Transverse colon (tissue), 4 donors: ENCODE measurements around the gene HDAC3. TPM values are rescaled to one million over a fixed set of nuclear protein-coding genes. Genes with fewer than 3 reads are reported as not detected.
A peak's percentile ranks its signal among the peaks of the same experiment; 100 is the strongest.

Experiments used
- DNase-seq: peaks from one replicate; pipeline ENCODE4 v3.0.0-alpha.2; 2019
- H3K27ac ChIP-seq, 4 donors: fragments of 200-600 bp; sonication (generic); 2 replicates each; pipeline ENCODE4 v1.5.1; 2016 to 2018; ENCODE audit warnings: inconsistent platforms in 4 of 4
- H3K27me3 ChIP-seq: fragments of 200-600 bp; sonication (generic); 2 replicates; pipeline ENCODE4 v1.5.1; 2017; ENCODE audit warnings: inconsistent platforms
- H3K36me3 ChIP-seq, 4 donors: fragments of 200-600 bp; sonication (generic); 2 replicates each; pipeline ENCODE4 v1.5.1; 2017 to 2019; ENCODE audit warnings: inconsistent platforms in 4 of 4
- H3K4me1 ChIP-seq, 4 donors: fragments of 200-600 bp; sonication (generic); 2 replicates each; pipeline ENCODE4 v1.5.1; 2017 to 2020; ENCODE audit warnings: inconsistent platforms in 4 of 4
- H3K4me3 ChIP-seq, 4 donors: fragments of 200-600 bp; sonication (generic); 1 replicate in 1 of 4; 2 replicates in 3 of 4; pipeline versions ENCODE4 v1.5.1 to v1.6.1; 2017 to 2019; ENCODE audit warnings: inconsistent platforms in 4 of 4
- H3K9me3 ChIP-seq, 2 donors: fragments of 200-600 bp; sonication (generic); 2 replicates each; pipeline ENCODE4 v1.5.1; 2017 to 2019; ENCODE audit warnings: inconsistent platforms in 2 of 2
- EP300 ChIP-seq: sonication (generic); formaldehyde crosslinking; IDR thresholded peaks from one replicate; pipeline ENCODE4 v1.6.1; 2017; ENCODE audit warnings: antibody characterized with exemption, low read depth
- POLR2A ChIP-seq: fragments of 450-650 bp; IDR thresholded peaks from one replicate; pipeline ENCODE4 v1.6.1; 2016; ENCODE audit warnings: antibody characterized with exemption, mild to moderate bottlenecking, moderate library complexity
- POLR2AphosphoS5 ChIP-seq, 3 donors: sonication (generic); formaldehyde crosslinking; IDR thresholded peaks; one replicate each; pipeline ENCODE4 v1.6.1; 2016; ENCODE audit warnings: antibody characterized with exemption in 3 of 3
- WGBS, 2 donors: methylation state at CpG; one replicate each; pipeline ENCODE4 v1.1.5; 2018; ENCODE audit warnings: low coverage in 1 of 2; 5-methylcytosine and 5-hydroxymethylcytosine counted together
- in situ Hi-C, 4 donors: fragments of 200-750 bp; cut with MboI; loops; one replicate each; pipeline versions ENCODE4 v1.15.0 to v1.15.1; 2017; ENCODE audit warnings: low sequenced_read_pairs in 3 of 4, low pct_ligation_motif_present in 1 of 4, low pct_unique_long_range_greater_than_20kb in 1 of 4
- intact Hi-C: fragments of 100-400 bp; cut with DNase I; formaldehyde crosslinking; loops from one replicate; pipeline ENCODE4 v1.15.1; 2023; ENCODE audit warnings: low total_unique reads
- total RNA-seq, 4 donors: library from RNA; depleted of rRNA; stranded (reverse); fragments of >200 nt; gene quantifications; one replicate each; pipeline ENCODE4 v1.1.0, GENCODE V29; 2016
- TF ChIP-seq, protein P1 (sequence below), 5 experiments: fragments of 200-600 bp in 3 of 5; fragments of 450-650 bp in 2 of 5; sonication (generic) in 3 of 5; IDR thresholded peaks; 1 replicate in 2 of 5; 2 replicates in 3 of 5; pipeline ENCODE4 v1.5.1; 2016 to 2017; ENCODE audit warnings: antibody characterized with exemption in 5 of 5, inconsistent platforms in 3 of 5, mild to moderate bottlenecking in 2 of 5, moderate library complexity in 1 of 5

The HDAC3 gene
- total RNA-seq, 4 donors from 2014 or later = 12.7 to 45.1 (median 40.2) TPM

DNA sequence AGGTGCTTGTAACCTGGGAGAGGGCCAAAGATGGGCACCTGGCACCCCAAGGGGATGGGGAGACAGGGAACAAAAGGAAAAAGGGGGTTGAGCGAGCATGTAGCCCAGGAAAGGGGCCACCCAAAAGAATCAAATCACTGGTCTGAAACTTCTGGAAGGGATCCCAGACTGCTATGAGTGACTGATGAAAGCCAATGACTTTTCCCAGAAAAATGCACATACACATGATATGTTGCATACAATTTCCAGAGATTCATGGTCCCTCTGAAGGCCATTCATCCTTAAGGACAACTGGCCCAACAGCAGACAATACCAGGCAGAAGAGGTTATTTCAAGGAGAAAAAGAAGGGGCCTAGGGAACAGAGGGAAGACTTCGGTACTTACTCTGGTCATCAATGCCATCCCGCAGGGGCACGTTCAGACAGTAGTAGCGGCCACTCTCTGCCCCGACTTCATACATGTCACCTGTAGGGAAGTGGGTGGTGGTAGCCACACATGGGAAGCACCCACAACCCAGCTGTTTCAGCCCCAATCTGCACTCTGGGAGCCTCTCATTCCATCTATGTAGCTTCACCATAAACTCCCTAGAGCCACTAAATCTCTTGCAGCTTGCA is 8.4 kb downstream of the HDAC3 start:
- in situ Hi-C loops (no loop called here), intact Hi-C loops (no loop called here)
- Histone ChIP-seq H3K27me3 (no peaks in the 10 kb centered on the region), H3K27ac (no peak overlapping the region), H3K9me3 (no peaks in the 10 kb centered on the region), H3K4me1 (no peaks in the 10 kb centered on the region), H3K36me3 (peaks cover 0 to 50% (median 23%) of the 10 kb centered on the region in 4 donors), H3K4me3 (no peak overlapping the region)
- TF ChIP-seq, protein P1, sequence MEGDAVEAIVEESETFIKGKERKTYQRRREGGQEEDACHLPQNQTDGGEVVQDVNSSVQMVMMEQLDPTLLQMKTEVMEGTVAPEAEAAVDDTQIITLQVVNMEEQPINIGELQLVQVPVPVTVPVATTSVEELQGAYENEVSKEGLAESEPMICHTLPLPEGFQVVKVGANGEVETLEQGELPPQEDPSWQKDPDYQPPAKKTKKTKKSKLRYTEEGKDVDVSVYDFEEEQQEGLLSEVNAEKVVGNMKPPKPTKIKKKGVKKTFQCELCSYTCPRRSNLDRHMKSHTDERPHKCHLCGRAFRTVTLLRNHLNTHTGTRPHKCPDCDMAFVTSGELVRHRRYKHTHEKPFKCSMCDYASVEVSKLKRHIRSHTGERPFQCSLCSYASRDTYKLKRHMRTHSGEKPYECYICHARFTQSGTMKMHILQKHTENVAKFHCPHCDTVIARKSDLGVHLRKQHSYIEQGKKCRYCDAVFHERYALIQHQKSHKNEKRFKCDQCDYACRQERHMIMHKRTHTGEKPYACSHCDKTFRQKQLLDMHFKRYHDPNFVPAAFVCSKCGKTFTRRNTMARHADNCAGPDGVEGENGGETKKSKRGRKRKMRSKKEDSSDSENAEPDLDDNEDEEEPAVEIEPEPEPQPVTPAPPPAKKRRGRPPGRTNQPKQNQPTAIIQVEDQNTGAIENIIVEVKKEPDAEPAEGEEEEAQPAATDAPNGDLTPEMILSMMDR (IDR thresholded peaks at IDR 0.05) = no peak
- TF ChIP-seq POLR2AphosphoS5 (IDR thresholded peaks at IDR 0.05) (no peak), POLR2A (no peak), EP300 (no peak)
- no peak for DNase-seq
- WGBS, 2 donors = 89% methylated on average over 6 of the region's 6 CpGs; no CpG with 5 or more reads in 1 of the 2 donors

DNA sequence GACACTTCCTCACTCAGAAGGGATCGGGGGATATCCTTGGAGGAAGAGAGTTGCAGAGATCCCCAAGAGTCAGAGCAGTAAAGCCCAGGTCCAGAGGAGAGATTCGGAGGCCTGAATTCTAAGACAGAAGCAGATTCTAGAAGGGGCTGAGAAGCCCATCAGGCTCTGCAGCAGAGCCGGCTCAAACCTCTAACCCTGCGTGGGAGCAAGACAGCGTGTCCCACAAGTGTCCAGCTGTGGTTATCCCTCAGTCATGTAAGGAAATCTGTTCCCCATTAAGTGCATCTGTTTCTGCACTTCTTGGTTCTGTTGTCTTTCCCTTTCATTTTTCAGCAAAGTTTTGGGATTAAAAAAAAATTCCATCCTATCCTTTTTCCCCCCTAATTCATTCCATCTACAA is 13.0 kb downstream of the HDAC3 start:
- Histone ChIP-seq H3K36me3 (peaks cover 0 to 54% (median 27%) of the 10 kb centered on the region in 4 donors), H3K9me3 (no peaks in the 10 kb centered on the region), H3K27ac (peak overlapping the region in 1 of 4 donors; percentile 36), H3K4me3 (no peak overlapping the region), H3K4me1 (peaks cover 3 to 7% (median 5%) of the 10 kb centered on the region in 4 donors), H3K27me3 (no peaks in the 10 kb centered on the region)
- DNase-seq = no peak
- TF ChIP-seq, protein P1 (IDR thresholded peaks at IDR 0.05) = no peak
- TF ChIP-seq POLR2A (no peak), POLR2AphosphoS5 (IDR thresholded peaks at IDR 0.05) (no peak), EP300 (no peak)
- intact Hi-C loops = no loop called here
- WGBS, 2 donors = 83 to 100% methylated on average over 1 to 5 of the region's 5 CpGs
- in situ Hi-C loops = no loop called here

DNA sequence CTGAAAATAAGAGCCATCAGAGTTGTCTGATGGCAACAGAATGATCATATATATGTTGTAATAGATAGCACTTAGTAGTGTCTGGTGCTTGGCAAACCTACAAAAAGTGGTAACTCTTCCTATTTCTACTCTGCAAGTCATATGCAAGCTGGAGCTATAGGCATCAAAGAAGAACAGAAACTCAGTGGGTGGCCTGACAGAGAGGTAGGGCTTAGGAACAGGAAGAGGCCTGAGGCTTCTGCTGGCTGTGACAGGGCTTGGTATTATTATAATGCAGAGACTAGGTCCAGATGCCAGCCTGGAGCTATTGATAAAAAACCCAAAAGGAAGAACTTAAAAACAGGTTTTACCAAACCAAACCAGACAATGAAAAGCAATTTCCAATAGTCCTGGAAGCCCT is 13.5 kb downstream of the HDAC3 start:
- Histone ChIP-seq H3K27ac (peak overlapping the region in 1 of 4 donors; percentile 36), H3K4me3 (no peak overlapping the region), H3K36me3 (peaks cover 0 to 49% (median 25%) of the 10 kb centered on the region in 4 donors), H3K9me3 (no peaks in the 10 kb centered on the region), H3K4me1 (peaks cover 4 to 7% (median 6%) of the 10 kb centered on the region in 4 donors), H3K27me3 (no peaks in the 10 kb centered on the region)
- no peak for DNase-seq
- intact Hi-C loops (no loop called here), in situ Hi-C loops (no loop called here)
- TF ChIP-seq, protein P1 (IDR thresholded peaks at IDR 0.05) = no peak
- TF ChIP-seq POLR2AphosphoS5 (IDR thresholded peaks at IDR 0.05) (no peak), POLR2A (no peak), EP300 (no peak)

DNA sequence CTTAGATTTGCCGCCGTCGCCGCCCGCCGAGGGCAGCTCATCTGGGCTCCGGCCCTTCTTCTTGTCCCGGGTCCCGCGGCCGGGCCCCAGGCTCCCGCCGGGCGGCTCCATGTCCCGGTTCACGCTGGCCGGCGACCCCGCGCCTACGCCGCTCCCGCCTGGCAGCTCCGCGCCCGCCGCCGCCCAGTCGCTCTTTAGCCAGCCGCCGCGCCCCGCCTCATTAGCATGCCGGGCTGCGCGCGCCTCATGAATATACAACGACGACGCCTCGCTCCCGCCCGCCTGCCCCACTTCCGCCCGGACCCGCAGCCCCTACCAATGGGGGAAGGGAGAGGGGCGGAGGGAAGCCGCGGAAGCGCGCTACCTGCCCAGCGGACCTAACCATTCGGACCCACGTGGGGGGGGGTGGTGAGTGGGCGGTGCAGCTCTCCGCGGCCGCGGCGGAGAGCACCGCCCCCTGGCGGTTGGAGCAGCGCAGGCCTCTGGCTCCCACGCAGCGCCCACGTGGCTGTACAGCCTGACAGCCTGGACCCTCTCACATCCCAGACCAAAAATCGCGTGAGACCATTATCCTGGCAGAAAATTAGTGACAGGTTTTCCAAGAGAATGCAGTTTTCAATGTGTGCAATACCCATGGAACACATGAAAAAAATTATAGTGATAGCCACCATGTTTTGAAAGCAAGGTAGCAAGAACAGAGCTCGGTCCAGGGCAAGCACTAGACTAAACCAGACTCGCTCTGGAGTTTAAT is 17.7 kb downstream of the HDAC3 start, which contains the start of gene DIAPH1:
Gene DIAPH1 (minus strand): TSS at position 197 of the 751 bp plus-strand sequence. CDS start 86 bp downstream, at position 111.
- peak within 1 kb of the TSS; percentile 84 to 100 (median 92) for H3K4me3 ChIP-seq
- H3K36me3 ChIP-seq = peaks cover 0 to 27% (median 10%) of the 10 kb centered on the region in 4 donors
- H3K27ac ChIP-seq = peak within 1 kb of the TSS; percentile 94 to 99 (median 96)
- no peaks in the 10 kb centered on the region for H3K9me3 ChIP-seq
- peak; percentile 99 for DNase-seq
- H3K4me1 ChIP-seq = peaks cover 9 to 35% (median 23%) of the 10 kb centered on the region in 4 donors
- 3 to 24% methylated on average over 2 to 30 of the region's 70 CpGs for WGBS, 2 donors
- in situ Hi-C loops = no loop called here
- peak; percentile 79 to 96 (median 91) for TF ChIP-seq POLR2AphosphoS5 (IDR thresholded peaks at IDR 0.05)
- TF ChIP-seq, protein P1 (IDR thresholded peaks at IDR 0.05) = peak; percentile 97 to 99 (median 98)
- no peak for TF ChIP-seq EP300
- peak; percentile 78 for TF ChIP-seq POLR2A
- intact Hi-C loops = no loop called here
- no peaks in the 10 kb centered on the region for H3K27me3 ChIP-seq
